B cell (primary cell): ENCODE data around the gene MTHFD2L. TPM values are rescaled to one million over a fixed set of nuclear protein-coding genes. Genes with fewer than 3 reads are reported as not detected.

Source experiments
- ATAC-seq: fragments of 200-7000 bp; cut with Tn5 transposase; one replicate; pipeline ENCODE4 v1.10.0; 2021; ENCODE audit warnings: low read depth, mild to moderate bottlenecking, moderate number of reproducible peaks, moderate library complexity
- CTCF ChIA-PET: fragments of 350-600 bp; sonication (Branson Sonifier 250); formaldehyde crosslinking; loops from one replicate; lab custom pipeline; 2021; ENCODE audit warnings: antibody characterized with exemption, inconsistent platforms; lab: Charles Lee
- POLR2A ChIA-PET: fragments of 350-600 bp; sonication (Branson Sonifier 250); formaldehyde crosslinking; loops from one replicate; lab custom pipeline; 2021; ENCODE audit warnings: antibody characterized with exemption; lab: Charles Lee
- DNase-seq: peaks from one replicate; pipeline ENCODE4 v3.0.0; 2013
- H2AFZ ChIP-seq: 2 replicates; pipeline ENCODE4 v1.6.1; 2012; ENCODE audit warnings: mild to moderate bottlenecking, low read depth, low read length; ENCODE audit not compliant: insufficient read depth, poor library complexity, severe bottlenecking
- H3K27ac ChIP-seq, 2 donors: 1 replicate in 1 of 2; 2 replicates in 1 of 2; pipeline ENCODE4 v1.5.1; 2012 to 2013; ENCODE audit warnings: low read length in 2 of 2, mild to moderate bottlenecking in 2 of 2, moderate library complexity in 1 of 2
- H3K27me3 ChIP-seq, 4 experiments: fragments of 200-600 bp in 1 of 4; sonication (generic) in 1 of 4; replicated peaks in 1 of 4; 1 replicate in 2 of 4; 2 replicates in 2 of 4; pipeline versions ENCODE4 v1.6.1 to v1.7.0; 2013 to 2016; ENCODE audit warnings: low read length in 3 of 4, mild to moderate bottlenecking in 2 of 4, mixed read lengths in 1 of 4, moderate library complexity in 1 of 4; ENCODE audit not compliant: insufficient read depth in 4 of 4, control insufficient read depth in 3 of 4; ENCODE audit errors: control extremely low read depth in 1 of 4
- H3K36me3 ChIP-seq, 2 experiments: replicated peaks in 1 of 2; 1 replicate in 1 of 2; 2 replicates in 1 of 2; pipeline versions ENCODE4 v1.6.1 to v1.7.1; 2013; ENCODE audit warnings: low read length in 1 of 2; ENCODE audit not compliant: insufficient read depth in 2 of 2, control insufficient read depth in 1 of 2; ENCODE audit errors: control extremely low read depth in 1 of 2, extremely low read depth in 1 of 2
- H3K4me1 ChIP-seq, 2 donors: fragments of 200-600 bp in 1 of 2; sonication (generic) in 1 of 2; 1 replicate in 1 of 2; 2 replicates in 1 of 2; pipeline versions ENCODE4 v1.5.1 to v1.6.1; 2013 to 2017; ENCODE audit warnings: low read length in 2 of 2; ENCODE audit not compliant: control insufficient read depth in 2 of 2, insufficient read depth in 2 of 2
- H3K4me2 ChIP-seq: replicated peaks from 2 replicates; pipeline ENCODE3; 2012; ENCODE audit warnings: mild to moderate bottlenecking, low read depth, low read length; ENCODE audit not compliant: poor library complexity, severe bottlenecking
- H3K4me3 ChIP-seq, 5 experiments: fragments of 200-600 bp in 1 of 5; sonication (generic) in 1 of 5; 1 replicate in 3 of 5; 2 replicates in 2 of 5; pipeline versions ENCODE4 v1.5.1 to v1.7.0; 2011 to 2016; ENCODE audit warnings: low read length in 4 of 5, mild to moderate bottlenecking in 4 of 5, low read depth in 2 of 5, control low read depth in 1 of 5, moderate library complexity in 1 of 5; ENCODE audit not compliant: insufficient read depth in 1 of 5; ENCODE audit errors: control extremely low read depth in 1 of 5, extremely low read depth in 1 of 5
- H3K79me2 ChIP-seq: fragments of 200-600 bp; sonication (generic); one replicate; pipeline ENCODE4 v1.6.0; 2016; ENCODE audit warnings: low read length; ENCODE audit not compliant: control insufficient read depth, insufficient read depth
- H3K9ac ChIP-seq: fragments of 200-600 bp; sonication (generic); 2 replicates; pipeline ENCODE4 v1.6.1; 2017; ENCODE audit warnings: mild to moderate bottlenecking, low read length, moderate library complexity
- H3K9me3 ChIP-seq, 3 donors: one replicate each; pipeline versions ENCODE4 v1.6.1 to v1.7.1; 2013; ENCODE audit warnings: low read length in 2 of 3; ENCODE audit not compliant: control insufficient read depth in 2 of 3, insufficient read depth in 1 of 3; ENCODE audit errors: control extremely low read depth in 1 of 3
- H4K20me1 ChIP-seq: 2 replicates; pipeline ENCODE4 v1.6.0; 2012; ENCODE audit warnings: mild to moderate bottlenecking, low read length; ENCODE audit not compliant: insufficient read depth, control insufficient read depth, poor library complexity, severe bottlenecking
- H3K27ac Mint-ChIP-seq: one replicate; pipeline ENCODE4 v1.8.0; 2021; ENCODE audit warnings: mixed read lengths
- H3K27me3 Mint-ChIP-seq: one replicate; pipeline ENCODE4 v1.8.0; 2021; ENCODE audit warnings: mixed read lengths
- H3K4me1 Mint-ChIP-seq: one replicate; pipeline ENCODE4 v1.8.0; 2021; ENCODE audit warnings: mixed read lengths
- H3K4me3 Mint-ChIP-seq: one replicate; pipeline ENCODE4 v1.8.0; 2021; ENCODE audit warnings: mixed read lengths
- H3K9me3 Mint-ChIP-seq: one replicate; pipeline ENCODE4 v1.8.0; 2022; ENCODE audit warnings: mixed read lengths; ENCODE audit not compliant: insufficient read depth
- EZH2 ChIP-seq: IDR thresholded peaks from 2 replicates; pipeline ENCODE4 v1.6.1; 2012; ENCODE audit warnings: borderline replicate concordance, low read depth, mild to moderate bottlenecking, moderate library complexity, low read length; ENCODE audit not compliant: insufficient read depth, poor library complexity, severe bottlenecking
- WGBS: methylation state at CpG from one replicate; pipeline ENCODE4 v1.1.5; 2013; ENCODE audit warnings: missing lambda C conversion rate; ENCODE audit not compliant: insufficient coverage; 5-methylcytosine and 5-hydroxymethylcytosine counted together
- intact Hi-C: fragments of 100-400 bp; cut with micrococcal nuclease; formaldehyde crosslinking; loops from one replicate; pipeline ENCODE4 v1.10.0; 2022
- polyA plus RNA-seq: library from polyadenylated mRNA; depleted of rRNA; stranded (reverse); fragments of >200 nt; gene quantifications from 2 replicates; pipeline ENCODE4 v1.2.3, GENCODE V29; 2012
- total RNA-seq, 2 donors: library from RNA; stranded (reverse); fragments of 120-200 nt in 1 of 2; gene quantifications; 1 replicate in 1 of 2; 2 replicates in 1 of 2; pipeline versions ENCODE4 v1.2.3 to v1.2.4, GENCODE V29; 2013 to 2022
- TF ChIP-seq, protein P1 (sequence below): fragments of 200-600 bp; IDR thresholded peaks from one replicate; pipeline ENCODE4 v1.8.0; 2022; ENCODE audit warnings: antibody characterized with exemption, mild to moderate bottlenecking

MTHFD2L gene
- total and polyA plus RNA-seq, 2 donors (not counting 1 experiment from before 2014, with no cell fraction given), result 5.5 to 12.6 TPM

DNA sequence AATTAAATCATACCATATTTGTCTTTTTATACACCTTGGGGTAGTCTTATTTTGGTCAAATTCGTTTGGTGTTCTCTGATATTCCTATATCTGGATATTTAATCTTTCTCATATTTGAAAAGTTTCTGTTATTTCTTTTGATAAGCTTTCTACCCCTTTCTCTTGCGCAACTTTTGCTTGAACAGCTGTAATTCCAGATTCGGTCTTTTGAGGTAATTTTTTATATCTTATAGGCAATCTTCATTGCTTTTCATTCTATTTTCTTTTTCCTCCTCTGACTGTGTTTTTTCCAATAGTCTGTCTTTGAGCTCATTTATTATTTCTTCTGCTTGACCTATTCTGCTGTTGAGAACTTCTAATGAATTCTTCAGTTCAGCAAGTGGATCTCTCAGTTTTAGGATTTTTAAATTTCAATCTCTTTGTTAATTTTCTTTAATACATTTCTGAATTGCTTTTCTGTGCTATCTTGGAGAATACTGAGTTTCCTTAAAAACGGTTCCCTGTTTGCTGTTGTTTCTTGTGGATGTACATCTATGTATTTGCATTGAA is 11.3 kb upstream of the MTHFD2L start:
- H3K4me1 Mint-ChIP-seq, result no peaks in the 10 kb centered on the region
- H3K9me3 Mint-ChIP-seq, result peaks cover 7% of the 10 kb centered on the region
- Histone ChIP-seq H3K27me3 (peaks cover 0 to 11% (median 7%) of the 10 kb centered on the region in 4 experiments), H2AFZ (no peak overlapping the region), H4K20me1 (no peaks in the 10 kb centered on the region), H3K9ac (no peak overlapping the region), H3K4me1 (no peaks in the 10 kb centered on the region), H3K9me3 (peaks cover 0 to 2% (median 0%) of the 10 kb centered on the region in 3 donors), H3K4me3 (no peak overlapping the region), H3K79me2 (no peaks in the 10 kb centered on the region), H3K27ac (no peak overlapping the region), H3K36me3 (no peaks in the 10 kb centered on the region), H3K4me2 (no peak overlapping the region)
- intact Hi-C loops, result no loop called here
- no peak for ATAC-seq
- peaks cover 33% of the 10 kb centered on the region for H3K27me3 Mint-ChIP-seq
- H3K4me3 Mint-ChIP-seq, result no peak overlapping the region
- TF ChIP-seq, protein P1, sequence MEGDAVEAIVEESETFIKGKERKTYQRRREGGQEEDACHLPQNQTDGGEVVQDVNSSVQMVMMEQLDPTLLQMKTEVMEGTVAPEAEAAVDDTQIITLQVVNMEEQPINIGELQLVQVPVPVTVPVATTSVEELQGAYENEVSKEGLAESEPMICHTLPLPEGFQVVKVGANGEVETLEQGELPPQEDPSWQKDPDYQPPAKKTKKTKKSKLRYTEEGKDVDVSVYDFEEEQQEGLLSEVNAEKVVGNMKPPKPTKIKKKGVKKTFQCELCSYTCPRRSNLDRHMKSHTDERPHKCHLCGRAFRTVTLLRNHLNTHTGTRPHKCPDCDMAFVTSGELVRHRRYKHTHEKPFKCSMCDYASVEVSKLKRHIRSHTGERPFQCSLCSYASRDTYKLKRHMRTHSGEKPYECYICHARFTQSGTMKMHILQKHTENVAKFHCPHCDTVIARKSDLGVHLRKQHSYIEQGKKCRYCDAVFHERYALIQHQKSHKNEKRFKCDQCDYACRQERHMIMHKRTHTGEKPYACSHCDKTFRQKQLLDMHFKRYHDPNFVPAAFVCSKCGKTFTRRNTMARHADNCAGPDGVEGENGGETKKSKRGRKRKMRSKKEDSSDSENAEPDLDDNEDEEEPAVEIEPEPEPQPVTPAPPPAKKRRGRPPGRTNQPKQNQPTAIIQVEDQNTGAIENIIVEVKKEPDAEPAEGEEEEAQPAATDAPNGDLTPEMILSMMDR, result no peak
- no peak for TF ChIP-seq EZH2
- POLR2A ChIA-PET, result no interaction called here
- no peak overlapping the region for H3K27ac Mint-ChIP-seq
- WGBS, result no CpG with 5 or more reads among the region's 4 CpGs
- no peak for DNase-seq
- CTCF ChIA-PET, result no interaction called here

DNA sequence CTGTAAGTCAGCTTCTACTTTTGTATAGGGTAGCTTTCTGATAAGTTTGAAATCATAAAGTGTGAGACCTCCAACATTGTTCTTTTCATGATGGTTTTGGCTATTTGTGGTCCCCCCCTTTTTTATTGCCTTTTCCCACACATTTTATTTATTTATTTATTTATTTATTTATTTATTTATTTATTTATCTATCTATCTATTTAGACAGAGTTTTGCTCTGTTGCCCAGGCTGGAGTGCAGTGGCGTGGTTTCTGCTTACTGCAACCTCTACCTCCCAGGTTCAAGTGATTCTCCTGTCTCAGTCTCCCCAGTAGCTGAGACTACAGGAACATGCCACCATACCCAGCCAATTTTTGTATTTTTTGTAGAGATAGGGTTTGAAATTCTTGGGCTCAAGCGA is 9.7 kb upstream of the MTHFD2L start:
- H3K9me3 Mint-ChIP-seq, result peaks cover 7% of the 10 kb centered on the region
- peaks cover 0 to 2% (median 0%) of the 10 kb centered on the region in 3 donors for H3K9me3 ChIP-seq
- no peak overlapping the region for H3K27ac ChIP-seq
- no peak overlapping the region for H3K9ac ChIP-seq
- H3K79me2 ChIP-seq, result no peaks in the 10 kb centered on the region
- H3K27me3 Mint-ChIP-seq, result peaks cover 27% of the 10 kb centered on the region
- no CpG with 5 or more reads among the region's 2 CpGs for WGBS
- ChIA-PET CTCF (no interaction called here), POLR2A (no interaction called here)
- H2AFZ ChIP-seq, result no peak overlapping the region
- H3K4me3 ChIP-seq, result no peak overlapping the region
- intact Hi-C loops, result no loop called here
- no peak overlapping the region for H3K4me3 Mint-ChIP-seq
- no peak overlapping the region for H3K4me2 ChIP-seq
- no peaks in the 10 kb centered on the region for H3K4me1 ChIP-seq
- ATAC-seq (no peak), DNase-seq (no peak)
- no peaks in the 10 kb centered on the region for H3K4me1 Mint-ChIP-seq
- TF ChIP-seq, protein P1, result no peak
- TF ChIP-seq EZH2, result no peak
- H3K27ac Mint-ChIP-seq, result no peak overlapping the region
- H3K36me3 ChIP-seq, result no peaks in the 10 kb centered on the region
- H4K20me1 ChIP-seq, result no peaks in the 10 kb centered on the region
- peaks cover 0 to 11% (median 7%) of the 10 kb centered on the region in 4 experiments for H3K27me3 ChIP-seq
